Activated gamma-delta T cell treated with anti-CD3 and anti-CD28 coated beads, Interleukin-2, amount 50 U/mL, for 16 hours (primary cell): ENCODE data around the gene URGCP.
"Not testable (repeated sequence)": the region's sequence is repeated elsewhere in the genome, so short reads cannot be mapped to it uniquely, and the experiment has no call there.

Experiments used
- DNase-seq: peaks from one replicate; pipeline ENCODE4 v3.0.0-alpha.2; 2020; ENCODE audit warnings: low read depth

URGCP gene

GRCh38 chr7:43914795-43915194 is 8.4 kb upstream of the URGCP start:
- DNase-seq = no peak

- no peak for DNase-seq
Measured at GRCh38 chr7:43905956-43906330, 453 bp downstream of the URGCP start.

DNA sequence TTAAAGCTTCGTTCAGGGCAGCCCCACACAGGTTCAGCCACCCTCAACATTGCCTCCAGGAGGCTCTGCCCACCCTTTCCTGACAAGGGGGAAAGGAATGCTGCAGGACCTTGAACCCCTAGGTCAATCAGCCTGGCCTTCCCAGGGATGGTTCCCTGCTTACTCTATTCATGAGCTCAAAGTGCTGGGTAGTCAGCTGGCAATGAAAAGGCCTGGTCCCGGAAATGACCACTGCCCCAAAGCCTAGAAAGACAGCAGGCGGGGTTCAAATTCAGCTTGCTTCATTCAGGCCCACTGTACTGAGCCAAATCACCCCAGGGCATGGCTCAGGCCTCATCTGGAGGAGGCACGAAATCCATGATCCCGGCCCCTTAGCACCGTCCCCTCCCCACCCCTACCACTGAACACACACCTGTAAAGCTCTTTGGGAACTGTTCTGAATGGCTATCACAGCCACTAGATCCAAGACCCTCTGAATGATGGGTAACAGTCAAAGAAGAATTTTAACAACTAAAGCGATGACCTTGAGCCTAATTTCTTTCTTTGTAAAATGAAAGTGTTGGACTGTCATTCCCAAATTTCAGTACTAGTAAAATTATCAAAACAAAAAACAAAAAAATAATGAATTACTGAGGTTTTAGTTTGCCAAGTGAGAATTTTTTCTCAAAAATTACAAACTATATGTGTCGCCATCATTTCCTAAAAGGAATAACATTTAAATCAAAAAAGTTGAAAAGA is 1.0 kb downstream of the URGCP start:
- no peak for DNase-seq

GRCh38 chr7:43904533-43905208 is 1.7 kb downstream of the URGCP start:
- DNase-seq = no peak

DNA sequence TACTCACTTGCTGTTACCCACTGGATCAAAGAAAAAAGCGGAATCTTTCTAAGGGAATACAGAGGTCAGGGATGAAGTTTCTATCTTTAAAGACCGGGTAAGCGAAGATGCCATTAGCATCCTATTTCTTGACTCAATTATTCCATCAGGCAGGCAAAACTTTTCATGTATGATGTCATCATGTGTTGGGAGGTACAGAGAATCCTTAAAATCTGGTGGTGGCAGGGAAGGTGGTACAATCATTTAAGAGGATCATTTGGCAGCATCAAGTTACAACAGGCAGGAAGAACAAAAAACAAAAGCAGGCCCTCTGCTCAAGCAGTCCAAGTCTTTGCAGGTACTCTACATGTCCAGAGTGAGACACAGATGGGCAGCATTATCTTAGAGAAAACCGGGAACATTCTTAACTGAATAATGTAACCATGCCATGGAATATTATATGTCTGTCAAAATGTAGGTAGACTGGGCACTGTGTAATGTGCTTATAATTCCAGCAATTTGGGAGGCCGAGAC is 3.8 kb downstream of the URGCP start:
- DNase-seq = no peak

DNA sequence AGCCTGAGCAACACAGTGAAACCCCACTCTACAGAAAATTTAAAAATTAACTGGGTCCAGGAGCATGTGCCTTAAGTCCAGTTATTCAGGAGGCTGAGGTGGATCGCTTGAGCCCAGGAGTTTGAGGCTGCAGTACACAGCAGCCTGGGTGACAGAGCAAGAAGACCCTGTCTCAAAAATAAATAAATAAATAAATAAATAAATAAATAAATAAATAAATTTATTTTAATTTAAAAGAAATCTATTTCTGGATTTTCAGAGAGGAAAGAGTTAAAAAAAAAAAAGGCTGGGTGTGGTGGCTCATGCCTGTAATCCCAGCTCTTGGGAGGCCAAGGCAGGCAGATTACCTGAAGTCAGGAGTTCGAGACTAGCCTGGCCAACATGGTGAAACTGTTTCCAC is 7.8 kb downstream of the URGCP start:
- DNase-seq = not testable (repeated sequence)

GRCh38 chr7:43895847-43896415 is 10.5 kb downstream of the URGCP start:
- no peak for DNase-seq

DNA sequence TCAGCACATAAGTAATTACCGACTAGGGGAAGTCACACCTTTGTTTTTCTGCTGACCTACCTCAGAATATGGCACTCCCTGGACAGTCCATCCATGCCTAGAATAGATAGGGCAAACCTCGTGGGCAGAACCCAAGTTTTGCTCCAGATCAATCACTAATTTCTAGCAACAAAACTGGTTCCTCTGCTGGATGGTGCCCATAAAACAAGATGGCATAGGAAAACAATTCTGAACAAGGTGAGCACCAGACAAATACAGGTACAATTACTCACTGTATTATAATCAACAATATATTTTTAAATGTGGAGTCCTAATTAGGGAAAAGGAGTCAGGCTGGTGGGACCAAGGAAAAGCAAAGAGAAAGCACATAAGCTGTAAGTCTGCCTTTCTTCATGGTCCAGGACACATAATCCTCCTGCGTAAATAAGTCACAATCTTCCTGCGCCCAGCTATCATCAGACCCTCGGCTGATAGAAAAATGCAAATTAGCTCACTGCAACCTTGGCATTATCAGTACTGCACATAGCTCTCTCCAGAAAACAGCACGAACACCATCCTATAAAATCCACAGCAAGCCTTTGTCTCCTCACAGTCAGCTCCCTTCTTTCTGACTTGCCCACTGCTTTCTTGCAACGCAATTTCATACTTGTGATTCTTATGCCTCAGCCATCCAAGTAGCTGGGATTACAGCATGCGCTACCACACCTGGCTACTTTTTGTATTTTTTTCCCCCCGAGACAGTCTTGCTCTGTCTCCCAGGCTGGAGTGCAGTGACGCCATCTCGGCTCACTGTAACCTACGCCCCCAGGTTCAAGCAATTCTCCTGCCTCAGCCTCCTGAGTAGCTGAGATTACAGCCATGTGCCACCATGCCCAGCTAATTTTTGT is 15.1 kb downstream of the URGCP start:
- DNase-seq = no peak

GRCh38 chr7:43890468-43890867 is 15.9 kb downstream of the URGCP start:
- no peak for DNase-seq

- DNase-seq = no peak
Measured at GRCh38 chr7:43888993-43889945, 17.1 kb downstream of the URGCP start.

DNA sequence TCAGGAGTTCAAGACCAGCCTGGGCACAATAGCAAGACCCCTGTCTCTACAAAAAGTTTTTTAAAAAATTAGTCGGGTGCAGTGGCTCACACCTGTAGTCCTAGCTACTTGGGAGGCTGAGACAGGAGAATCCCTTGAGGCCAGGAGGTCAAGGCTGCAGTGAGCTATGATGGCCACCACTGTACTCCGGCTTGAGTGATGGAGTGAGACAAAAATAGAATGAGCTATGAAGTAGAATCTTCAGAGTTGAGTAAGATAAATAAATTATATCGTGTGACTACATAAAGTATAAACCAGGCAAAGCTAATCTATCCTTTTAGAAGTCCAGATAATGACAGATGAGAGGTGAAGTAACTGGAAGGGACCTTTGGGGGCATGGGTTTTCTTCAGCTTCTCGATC is 21.8 kb downstream of the URGCP start:
- DNase-seq = no peak

DNA sequence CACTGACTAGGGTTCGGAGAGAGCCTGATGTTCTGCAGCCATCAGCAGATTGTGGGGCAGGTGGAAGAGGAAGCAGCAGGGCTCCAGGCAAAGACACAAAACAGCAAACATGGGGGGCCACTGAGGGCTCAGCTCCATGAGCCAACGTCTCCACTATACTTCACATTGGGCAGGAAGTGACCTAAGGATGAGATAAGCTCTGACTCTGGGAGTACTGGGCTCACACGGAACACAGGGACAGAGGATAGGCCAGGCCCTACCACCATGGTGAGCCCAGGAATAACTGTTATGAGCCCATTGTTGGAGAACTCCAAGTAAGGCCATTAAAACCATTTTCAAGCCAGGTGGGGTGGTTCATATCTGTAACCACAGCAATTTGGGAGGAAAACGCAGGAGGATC is 22.2 kb downstream of the URGCP start:
- no peak for DNase-seq

GRCh38 chr7:43880596-43880995 is 25.8 kb downstream of the URGCP start:
- no peak for DNase-seq

- no peak for DNase-seq
Measured at GRCh38 chr7:43879477-43879876, 26.9 kb downstream of the URGCP start.

GRCh38 chr7:43878867-43879266 is 27.5 kb downstream of the URGCP start:
- no peak for DNase-seq

DNA sequence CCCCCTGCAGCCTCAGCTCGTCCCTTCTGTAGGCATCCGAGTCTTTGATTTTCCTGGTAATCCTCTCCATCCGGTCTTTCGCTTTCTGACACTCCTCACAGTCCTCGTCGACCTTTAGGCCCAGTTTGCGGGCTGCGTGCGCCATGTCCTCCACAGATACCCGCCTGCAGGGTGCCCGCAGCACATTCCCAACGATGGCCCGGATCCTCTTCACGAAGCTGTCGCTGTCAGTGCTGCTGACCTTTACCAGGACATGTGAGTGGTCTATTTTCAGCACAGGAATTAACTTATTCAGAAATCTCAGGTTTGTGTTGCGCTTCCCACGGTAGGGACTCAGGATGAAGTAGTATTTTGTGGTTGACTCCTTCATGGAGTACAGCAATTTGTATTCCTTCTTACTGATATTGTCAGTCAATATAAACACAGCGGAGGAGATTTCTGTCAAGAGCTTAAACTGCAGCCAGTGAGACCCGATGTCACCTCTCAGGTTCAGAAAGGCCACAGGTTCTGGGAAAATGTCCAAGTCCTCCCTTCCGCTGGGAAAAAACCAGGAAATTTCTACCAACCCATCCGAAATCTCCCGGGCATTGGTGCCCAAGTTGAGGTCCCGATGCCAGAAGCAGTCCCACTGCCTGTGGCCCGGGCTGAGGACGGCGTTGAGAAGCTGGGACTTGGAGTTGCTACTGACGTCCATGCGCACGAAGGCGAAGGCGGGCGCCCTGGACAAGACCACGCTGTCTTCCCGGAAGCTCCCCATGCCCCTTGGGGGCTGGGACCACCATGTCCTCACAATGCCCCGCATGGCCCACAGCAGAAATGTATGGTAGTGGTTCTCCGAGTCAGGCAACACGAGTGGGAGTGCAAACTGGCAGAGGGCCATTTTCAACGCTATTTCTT is 28.2 kb downstream of the URGCP start:
- no peak for DNase-seq

DNA sequence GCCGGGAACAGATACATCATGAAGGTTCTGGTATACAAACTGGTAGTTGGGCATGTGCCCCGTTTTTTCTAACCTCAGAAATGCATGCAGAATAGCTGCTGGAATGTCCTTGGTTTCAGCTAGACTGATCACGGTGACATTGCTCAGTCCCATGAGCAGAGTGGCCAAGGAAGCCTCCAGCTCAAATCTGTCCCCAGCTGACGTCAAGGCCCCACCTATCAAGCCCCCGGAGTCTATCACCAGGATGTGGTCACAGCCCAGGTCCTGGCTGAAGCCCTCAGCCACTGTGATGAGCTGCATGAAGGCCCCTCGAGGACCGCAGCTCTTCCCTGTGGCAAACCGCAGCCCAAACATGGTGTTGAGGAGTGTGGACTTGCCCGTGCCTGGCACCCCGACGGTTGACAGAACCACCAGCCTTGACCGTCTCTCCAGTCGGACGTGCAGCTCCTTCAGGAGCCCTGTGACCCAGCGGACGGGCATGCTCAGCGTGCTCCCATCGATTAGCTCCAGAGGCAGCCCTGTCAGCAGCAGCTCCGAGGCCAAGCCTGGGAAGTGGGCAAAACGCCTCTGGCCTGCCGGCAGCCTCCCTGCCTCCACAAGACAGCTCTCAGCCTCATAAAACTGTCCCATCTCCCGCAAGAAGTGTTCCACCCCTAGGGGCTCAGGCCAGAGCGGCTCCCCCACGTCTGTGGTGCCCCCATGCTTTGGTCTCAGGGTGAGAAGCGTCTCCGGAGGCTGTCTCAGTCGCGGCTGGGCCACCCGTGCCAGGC is 29.2 kb downstream of the URGCP start:
- no peak for DNase-seq

DNA sequence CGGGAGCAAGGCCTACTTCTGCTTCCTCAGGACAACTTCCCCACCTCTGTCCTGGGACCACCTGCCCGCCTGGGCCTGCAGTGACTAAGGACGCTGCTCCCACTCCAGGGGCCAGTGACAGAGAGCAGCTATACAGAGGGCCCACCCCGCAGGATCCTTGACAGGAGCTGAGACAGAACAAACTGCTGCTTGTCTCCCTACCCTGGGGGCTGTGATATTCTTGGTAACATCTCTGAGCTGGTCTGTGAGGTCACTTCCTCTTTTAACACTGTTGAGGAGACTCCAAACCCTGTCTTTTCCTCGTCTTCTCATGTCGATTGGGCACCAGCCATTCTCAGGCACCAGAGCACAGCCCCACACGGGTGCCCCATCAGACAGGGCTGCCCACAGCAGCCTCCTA is 30.2 kb downstream of the URGCP start:
- DNase-seq = no peak

- no peak for DNase-seq
Measured at GRCh38 chr7:43873300-43873699, 33.1 kb downstream of the URGCP start.
